B cell (primary cell): ENCODE measurements around the gene GADL1. TPM values are rescaled to one million over a fixed set of nuclear protein-coding genes. Genes with fewer than 3 reads are reported as not detected.

Experiments
- ATAC-seq: fragments of 200-7000 bp; cut with Tn5 transposase; one replicate; pipeline ENCODE4 v1.10.0; 2021; ENCODE audit warnings: low read depth, mild to moderate bottlenecking, moderate number of reproducible peaks, moderate library complexity
- CTCF ChIA-PET: fragments of 350-600 bp; sonication (Branson Sonifier 250); formaldehyde crosslinking; loops from one replicate; lab custom pipeline; 2021; ENCODE audit warnings: antibody characterized with exemption, inconsistent platforms; lab: Charles Lee
- POLR2A ChIA-PET: fragments of 350-600 bp; sonication (Branson Sonifier 250); formaldehyde crosslinking; loops from one replicate; lab custom pipeline; 2021; ENCODE audit warnings: antibody characterized with exemption; lab: Charles Lee
- DNase-seq: peaks from one replicate; pipeline ENCODE4 v3.0.0; 2013
- H2AFZ ChIP-seq: 2 replicates; pipeline ENCODE4 v1.6.1; 2012; ENCODE audit warnings: mild to moderate bottlenecking, low read depth, low read length; ENCODE audit not compliant: insufficient read depth, poor library complexity, severe bottlenecking
- H3K27ac ChIP-seq, 2 donors: 1 replicate in 1 of 2; 2 replicates in 1 of 2; pipeline ENCODE4 v1.5.1; 2012 to 2013; ENCODE audit warnings: low read length in 2 of 2, mild to moderate bottlenecking in 2 of 2, moderate library complexity in 1 of 2
- H3K27me3 ChIP-seq, 4 experiments: fragments of 200-600 bp in 1 of 4; sonication (generic) in 1 of 4; replicated peaks in 1 of 4; 1 replicate in 2 of 4; 2 replicates in 2 of 4; pipeline versions ENCODE4 v1.6.1 to v1.7.0; 2013 to 2016; ENCODE audit warnings: low read length in 3 of 4, mild to moderate bottlenecking in 2 of 4, mixed read lengths in 1 of 4, moderate library complexity in 1 of 4; ENCODE audit not compliant: insufficient read depth in 4 of 4, control insufficient read depth in 3 of 4; ENCODE audit errors: control extremely low read depth in 1 of 4
- H3K36me3 ChIP-seq, 2 experiments: replicated peaks in 1 of 2; 1 replicate in 1 of 2; 2 replicates in 1 of 2; pipeline versions ENCODE4 v1.6.1 to v1.7.1; 2013; ENCODE audit warnings: low read length in 1 of 2; ENCODE audit not compliant: insufficient read depth in 2 of 2, control insufficient read depth in 1 of 2; ENCODE audit errors: control extremely low read depth in 1 of 2, extremely low read depth in 1 of 2
- H3K4me1 ChIP-seq, 2 donors: fragments of 200-600 bp in 1 of 2; sonication (generic) in 1 of 2; 1 replicate in 1 of 2; 2 replicates in 1 of 2; pipeline versions ENCODE4 v1.5.1 to v1.6.1; 2013 to 2017; ENCODE audit warnings: low read length in 2 of 2; ENCODE audit not compliant: control insufficient read depth in 2 of 2, insufficient read depth in 2 of 2
- H3K4me2 ChIP-seq: replicated peaks from 2 replicates; pipeline ENCODE3; 2012; ENCODE audit warnings: mild to moderate bottlenecking, low read depth, low read length; ENCODE audit not compliant: poor library complexity, severe bottlenecking
- H3K4me3 ChIP-seq, 5 experiments: fragments of 200-600 bp in 1 of 5; sonication (generic) in 1 of 5; 1 replicate in 3 of 5; 2 replicates in 2 of 5; pipeline versions ENCODE4 v1.5.1 to v1.7.0; 2011 to 2016; ENCODE audit warnings: low read length in 4 of 5, mild to moderate bottlenecking in 4 of 5, low read depth in 2 of 5, control low read depth in 1 of 5, moderate library complexity in 1 of 5; ENCODE audit not compliant: insufficient read depth in 1 of 5; ENCODE audit errors: control extremely low read depth in 1 of 5, extremely low read depth in 1 of 5
- H3K79me2 ChIP-seq: fragments of 200-600 bp; sonication (generic); one replicate; pipeline ENCODE4 v1.6.0; 2016; ENCODE audit warnings: low read length; ENCODE audit not compliant: control insufficient read depth, insufficient read depth
- H3K9ac ChIP-seq: fragments of 200-600 bp; sonication (generic); 2 replicates; pipeline ENCODE4 v1.6.1; 2017; ENCODE audit warnings: mild to moderate bottlenecking, low read length, moderate library complexity
- H3K9me3 ChIP-seq, 3 donors: one replicate each; pipeline versions ENCODE4 v1.6.1 to v1.7.1; 2013; ENCODE audit warnings: low read length in 2 of 3; ENCODE audit not compliant: control insufficient read depth in 2 of 3, insufficient read depth in 1 of 3; ENCODE audit errors: control extremely low read depth in 1 of 3
- H4K20me1 ChIP-seq: 2 replicates; pipeline ENCODE4 v1.6.0; 2012; ENCODE audit warnings: mild to moderate bottlenecking, low read length; ENCODE audit not compliant: insufficient read depth, control insufficient read depth, poor library complexity, severe bottlenecking
- H3K27ac Mint-ChIP-seq: one replicate; pipeline ENCODE4 v1.8.0; 2021; ENCODE audit warnings: mixed read lengths
- H3K27me3 Mint-ChIP-seq: one replicate; pipeline ENCODE4 v1.8.0; 2021; ENCODE audit warnings: mixed read lengths
- H3K4me1 Mint-ChIP-seq: one replicate; pipeline ENCODE4 v1.8.0; 2021; ENCODE audit warnings: mixed read lengths
- H3K4me3 Mint-ChIP-seq: one replicate; pipeline ENCODE4 v1.8.0; 2021; ENCODE audit warnings: mixed read lengths
- H3K9me3 Mint-ChIP-seq: one replicate; pipeline ENCODE4 v1.8.0; 2022; ENCODE audit warnings: mixed read lengths; ENCODE audit not compliant: insufficient read depth
- CTCF ChIP-seq: fragments of 200-600 bp; IDR thresholded peaks from one replicate; pipeline ENCODE4 v1.8.0; 2022; ENCODE audit warnings: antibody characterized with exemption, mild to moderate bottlenecking
- EZH2 ChIP-seq: IDR thresholded peaks from 2 replicates; pipeline ENCODE4 v1.6.1; 2012; ENCODE audit warnings: borderline replicate concordance, low read depth, mild to moderate bottlenecking, moderate library complexity, low read length; ENCODE audit not compliant: insufficient read depth, poor library complexity, severe bottlenecking
- WGBS: methylation state at CpG from one replicate; pipeline ENCODE4 v1.1.5; 2013; ENCODE audit warnings: missing lambda C conversion rate; ENCODE audit not compliant: insufficient coverage; 5-methylcytosine and 5-hydroxymethylcytosine counted together
- intact Hi-C: fragments of 100-400 bp; cut with micrococcal nuclease; formaldehyde crosslinking; loops from one replicate; pipeline ENCODE4 v1.10.0; 2022
- polyA plus RNA-seq: library from polyadenylated mRNA; depleted of rRNA; stranded (reverse); fragments of >200 nt; gene quantifications from 2 replicates; pipeline ENCODE4 v1.2.3, GENCODE V29; 2012
- total RNA-seq, 2 donors: library from RNA; stranded (reverse); fragments of 120-200 nt in 1 of 2; gene quantifications; 1 replicate in 1 of 2; 2 replicates in 1 of 2; pipeline versions ENCODE4 v1.2.3 to v1.2.4, GENCODE V29; 2013 to 2022

GADL1 gene
- total and polyA plus RNA-seq, 2 donors (not counting 1 experiment from before 2014, with no cell fraction given), result not detected

- peak overlapping the region; percentile 63 for H3K27ac Mint-ChIP-seq
- no peaks in the 10 kb centered on the region for H3K27me3 Mint-ChIP-seq
- H3K4me3 Mint-ChIP-seq, result no peak overlapping the region
- ATAC-seq, result no peak
- peaks cover 19 to 39% of the 10 kb centered on the region in 2 experiments for H3K36me3 ChIP-seq
- H3K79me2 ChIP-seq, result no peaks in the 10 kb centered on the region
- CTCF ChIA-PET, result interaction anchor here (0.5 to 9.2 kb wide), 2 partner anchors 70 to 501 kb away, joined by 3 to 113 read pairs; no protein-coding TSS in a partner anchor
- POLR2A ChIA-PET, result no interaction called here
- peaks cover 7% of the 10 kb centered on the region for H3K9me3 Mint-ChIP-seq
- peaks cover 6 to 7% of the 10 kb centered on the region in 2 donors for H3K4me1 ChIP-seq
- TF ChIP-seq EZH2 (no peak), CTCF (no peak)
- H3K27ac ChIP-seq, result peak overlapping the region in 1 of 2 donors; percentile 23
- no peak overlapping the region for H3K4me3 ChIP-seq
- H2AFZ ChIP-seq, result no peak overlapping the region
- no peak overlapping the region for H3K9ac ChIP-seq
- no peaks in the 10 kb centered on the region for H3K27me3 ChIP-seq
- DNase-seq, result no peak
- H3K4me1 Mint-ChIP-seq, result peaks cover 33% of the 10 kb centered on the region
- intact Hi-C loops, result no loop called here
- WGBS, result 80% methylated on average over 1 of the region's 2 CpGs
- H4K20me1 ChIP-seq, result peaks cover 8% of the 10 kb centered on the region
- H3K4me2 ChIP-seq, result no peak overlapping the region
- H3K9me3 ChIP-seq, result peaks cover 0 to 4% (median 0%) of the 10 kb centered on the region in 3 donors
Observed at GRCh38 chr3:30698549-30698948, 195.9 kb downstream of the GADL1 start.

GRCh38 chr3:30696896-30697295 is 197.6 kb downstream of the GADL1 start:
- peak overlapping the region; percentile 69 for H3K27ac Mint-ChIP-seq
- Histone ChIP-seq H3K9ac (no peak overlapping the region), H3K27me3 (no peaks in the 10 kb centered on the region), H3K27ac (peak overlapping the region in 1 of 2 donors; percentile 25), H3K4me3 (no peak overlapping the region), H2AFZ (no peak overlapping the region), H3K4me2 (no peak overlapping the region), H3K4me1 (peaks cover 11 to 15% of the 10 kb centered on the region in 2 donors), H3K9me3 (no peaks in the 10 kb centered on the region), H3K79me2 (no peaks in the 10 kb centered on the region), H4K20me1 (peaks cover 8% of the 10 kb centered on the region), H3K36me3 (peaks cover 19 to 52% of the 10 kb centered on the region in 2 experiments)
- no peaks in the 10 kb centered on the region for H3K27me3 Mint-ChIP-seq
- no peak for ATAC-seq
- TF ChIP-seq EZH2 (no peak), CTCF (no peak)
- CTCF ChIA-PET, result interaction anchor here (0.7 to 9.2 kb wide), 6 partner anchors 12 to 583 kb away, joined by 3 to 113 read pairs (median 6); no protein-coding TSS in a partner anchor
- peaks cover 46% of the 10 kb centered on the region for H3K4me1 Mint-ChIP-seq
- no peak overlapping the region for H3K4me3 Mint-ChIP-seq
- WGBS, result 82% methylated on average over 1 of the region's 2 CpGs
- POLR2A ChIA-PET, result interaction anchor here (0.6 kb wide), 2 partner anchors 33 to 579 kb away, joined by 3 to 4 read pairs; no protein-coding TSS in a partner anchor
- intact Hi-C loops, result no loop called here
- no peaks in the 10 kb centered on the region for H3K9me3 Mint-ChIP-seq
- DNase-seq, result no peak
